ENCODE data around the gene METTL9. TPM values are rescaled to one million over a fixed set of nuclear protein-coding genes. Genes with fewer than 3 reads are reported as not detected.

Gene METTL9
- total and polyA plus RNA-seq, 2 experiments from 2014 or later: 72.5 to 152 TPM

DNA sequence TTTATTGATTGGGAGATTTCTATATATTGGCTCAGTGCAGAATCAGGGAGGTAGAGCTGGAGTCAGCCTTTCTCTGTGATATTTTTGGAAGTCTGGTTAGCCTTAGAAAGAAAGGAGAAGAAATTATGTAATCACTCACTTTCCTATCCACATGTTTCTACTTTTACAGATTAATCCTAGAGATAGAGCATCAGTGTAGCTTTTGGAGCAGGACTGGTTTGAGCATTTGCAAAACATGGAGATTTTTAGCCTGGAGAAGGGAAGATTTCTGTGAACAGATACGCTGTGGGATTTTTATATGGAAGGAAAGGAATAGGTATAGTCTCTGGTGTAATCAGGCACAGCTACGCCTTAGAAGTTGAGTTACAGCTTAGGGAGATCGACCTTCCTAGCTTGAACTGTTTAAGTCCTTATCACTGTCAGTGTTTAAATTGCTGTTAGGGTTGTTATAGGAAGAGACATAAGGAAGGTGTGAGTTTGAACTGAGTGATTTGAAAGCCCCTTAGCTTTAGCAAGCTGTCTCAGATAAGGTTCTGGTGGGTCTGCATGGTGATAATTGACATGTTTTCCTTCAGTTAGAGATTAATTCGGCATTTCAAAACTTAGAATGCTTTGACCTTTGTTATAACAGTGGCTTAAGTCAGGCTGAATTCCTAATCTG is 20.5 kb downstream of the METTL9 start (continued):
- TF ChIP-seq, protein P1, sequence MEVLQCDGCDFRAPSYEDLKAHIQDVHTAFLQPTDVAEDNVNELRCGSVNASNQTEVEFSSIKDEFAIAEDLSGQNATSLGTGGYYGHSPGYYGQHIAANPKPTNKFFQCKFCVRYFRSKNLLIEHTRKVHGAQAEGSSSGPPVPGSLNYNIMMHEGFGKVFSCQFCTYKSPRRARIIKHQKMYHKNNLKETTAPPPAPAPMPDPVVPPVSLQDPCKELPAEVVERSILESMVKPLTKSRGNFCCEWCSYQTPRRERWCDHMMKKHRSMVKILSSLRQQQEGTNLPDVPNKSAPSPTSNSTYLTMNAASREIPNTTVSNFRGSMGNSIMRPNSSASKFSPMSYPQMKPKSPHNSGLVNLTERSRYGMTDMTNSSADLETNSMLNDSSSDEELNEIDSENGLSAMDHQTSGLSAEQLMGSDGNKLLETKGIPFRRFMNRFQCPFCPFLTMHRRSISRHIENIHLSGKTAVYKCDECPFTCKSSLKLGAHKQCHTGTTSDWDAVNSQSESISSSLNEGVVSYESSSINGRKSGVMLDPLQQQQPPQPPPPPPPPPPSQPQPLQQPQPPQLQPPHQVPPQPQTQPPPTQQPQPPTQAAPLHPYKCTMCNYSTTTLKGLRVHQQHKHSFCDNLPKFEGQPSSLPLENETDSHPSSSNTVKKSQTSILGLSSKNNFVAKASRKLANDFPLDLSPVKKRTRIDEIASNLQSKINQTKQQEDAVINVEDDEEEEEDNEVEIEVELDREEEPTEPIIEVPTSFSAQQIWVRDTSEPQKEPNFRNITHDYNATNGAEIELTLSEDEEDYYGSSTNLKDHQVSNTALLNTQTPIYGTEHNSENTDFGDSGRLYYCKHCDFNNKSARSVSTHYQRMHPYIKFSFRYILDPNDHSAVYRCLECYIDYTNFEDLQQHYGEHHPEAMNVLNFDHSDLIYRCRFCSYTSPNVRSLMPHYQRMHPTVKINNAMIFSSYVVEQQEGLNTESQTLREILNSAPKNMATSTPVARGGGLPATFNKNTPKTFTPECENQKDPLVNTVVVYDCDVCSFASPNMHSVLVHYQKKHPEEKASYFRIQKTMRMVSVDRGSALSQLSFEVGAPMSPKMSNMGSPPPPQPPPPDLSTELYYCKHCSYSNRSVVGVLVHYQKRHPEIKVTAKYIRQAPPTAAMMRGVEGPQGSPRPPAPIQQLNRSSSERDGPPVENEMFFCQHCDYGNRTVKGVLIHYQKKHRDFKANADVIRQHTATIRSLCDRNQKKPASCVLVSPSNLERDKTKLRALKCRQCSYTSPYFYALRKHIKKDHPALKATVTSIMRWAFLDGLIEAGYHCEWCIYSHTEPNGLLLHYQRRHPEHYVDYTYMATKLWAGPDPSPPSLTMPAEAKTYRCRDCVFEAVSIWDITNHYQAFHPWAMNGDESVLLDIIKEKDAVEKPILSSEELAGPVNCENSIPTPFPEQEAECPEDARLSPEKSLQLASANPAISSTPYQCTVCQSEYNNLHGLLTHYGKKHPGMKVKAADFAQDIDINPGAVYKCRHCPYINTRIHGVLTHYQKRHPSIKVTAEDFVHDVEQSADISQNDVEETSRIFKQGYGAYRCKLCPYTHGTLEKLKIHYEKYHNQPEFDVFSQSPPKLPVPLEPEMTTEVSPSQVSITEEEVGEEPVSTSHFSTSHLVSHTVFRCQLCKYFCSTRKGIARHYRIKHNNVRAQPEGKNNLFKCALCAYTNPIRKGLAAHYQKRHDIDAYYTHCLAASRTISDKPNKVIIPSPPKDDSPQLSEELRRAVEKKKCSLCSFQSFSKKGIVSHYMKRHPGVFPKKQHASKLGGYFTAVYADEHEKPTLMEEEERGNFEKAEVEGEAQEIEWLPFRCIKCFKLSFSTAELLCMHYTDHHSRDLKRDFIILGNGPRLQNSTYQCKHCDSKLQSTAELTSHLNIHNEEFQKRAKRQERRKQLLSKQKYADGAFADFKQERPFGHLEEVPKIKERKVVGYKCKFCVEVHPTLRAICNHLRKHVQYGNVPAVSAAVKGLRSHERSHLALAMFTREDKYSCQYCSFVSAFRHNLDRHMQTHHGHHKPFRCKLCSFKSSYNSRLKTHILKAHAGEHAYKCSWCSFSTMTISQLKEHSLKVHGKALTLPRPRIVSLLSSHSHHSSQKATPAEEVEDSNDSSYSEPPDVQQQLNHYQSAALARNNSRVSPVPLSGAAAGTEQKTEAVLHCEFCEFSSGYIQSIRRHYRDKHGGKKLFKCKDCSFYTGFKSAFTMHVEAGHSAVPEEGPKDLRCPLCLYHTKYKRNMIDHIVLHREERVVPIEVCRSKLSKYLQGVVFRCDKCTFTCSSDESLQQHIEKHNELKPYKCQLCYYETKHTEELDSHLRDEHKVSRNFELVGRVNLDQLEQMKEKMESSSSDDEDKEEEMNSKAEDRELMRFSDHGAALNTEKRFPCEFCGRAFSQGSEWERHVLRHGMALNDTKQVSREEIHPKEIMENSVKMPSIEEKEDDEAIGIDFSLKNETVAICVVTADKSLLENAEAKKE (CRISPR knock-in tag; IDR thresholded peaks at IDR 0.05): no peak
- no peak for TF ChIP-seq EZH2 (IDR thresholded peaks at IDR 0.05; ENCODE audit: low read depth, unreplicated experiment)
- TF ChIP-seq, protein P2, sequence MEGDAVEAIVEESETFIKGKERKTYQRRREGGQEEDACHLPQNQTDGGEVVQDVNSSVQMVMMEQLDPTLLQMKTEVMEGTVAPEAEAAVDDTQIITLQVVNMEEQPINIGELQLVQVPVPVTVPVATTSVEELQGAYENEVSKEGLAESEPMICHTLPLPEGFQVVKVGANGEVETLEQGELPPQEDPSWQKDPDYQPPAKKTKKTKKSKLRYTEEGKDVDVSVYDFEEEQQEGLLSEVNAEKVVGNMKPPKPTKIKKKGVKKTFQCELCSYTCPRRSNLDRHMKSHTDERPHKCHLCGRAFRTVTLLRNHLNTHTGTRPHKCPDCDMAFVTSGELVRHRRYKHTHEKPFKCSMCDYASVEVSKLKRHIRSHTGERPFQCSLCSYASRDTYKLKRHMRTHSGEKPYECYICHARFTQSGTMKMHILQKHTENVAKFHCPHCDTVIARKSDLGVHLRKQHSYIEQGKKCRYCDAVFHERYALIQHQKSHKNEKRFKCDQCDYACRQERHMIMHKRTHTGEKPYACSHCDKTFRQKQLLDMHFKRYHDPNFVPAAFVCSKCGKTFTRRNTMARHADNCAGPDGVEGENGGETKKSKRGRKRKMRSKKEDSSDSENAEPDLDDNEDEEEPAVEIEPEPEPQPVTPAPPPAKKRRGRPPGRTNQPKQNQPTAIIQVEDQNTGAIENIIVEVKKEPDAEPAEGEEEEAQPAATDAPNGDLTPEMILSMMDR (conservative IDR thresholded peaks at IDR 0.05; ENCODE audit: low read depth in 2 of 2): no peak
- TF ChIP-seq ZNF114 (CRISPR knock-in tag; IDR thresholded peaks at IDR 0.05): no peak

DNA sequence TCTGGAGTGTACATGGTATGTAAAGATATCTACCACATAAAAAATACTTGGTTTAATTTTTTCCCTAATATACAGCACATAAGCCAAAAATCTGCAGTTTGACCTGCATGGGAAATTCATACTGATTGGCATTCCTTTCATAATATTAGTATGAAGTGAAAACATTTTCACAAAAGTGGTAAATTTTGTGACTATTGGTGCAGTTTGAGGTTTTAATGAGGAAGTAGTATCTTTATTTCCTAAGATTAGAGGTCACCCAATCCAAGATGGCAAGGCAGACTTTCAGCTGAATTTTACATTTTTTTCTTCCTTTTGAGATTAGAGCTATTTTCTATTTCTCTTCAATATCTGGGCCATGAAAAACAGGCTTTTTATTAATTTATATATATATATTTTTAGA is 21.2 kb downstream of the METTL9 start:
- Histone ChIP-seq H3F3A (replicated peaks; ENCODE audit: low read depth) (no peaks in the 10 kb centered on the region), H3K36me3 (ENCODE audit: insufficient read depth) (0 out of 2 replicates have a peak, but pooled peaks cover 5% of the 10 kb centered on the region), H3K4me1 (ENCODE audit: insufficient read depth) (no peaks in the 10 kb centered on the region), H3K27me3 (ENCODE audit: insufficient read depth) (no peaks in the 10 kb centered on the region), H3K4me2 (no peak overlapping the region), H4K20me1 (replicated peaks; ENCODE audit: insufficient read depth) (peaks cover 15% of the 10 kb centered on the region; the same call in 1 of the 2 replicates), H3K4me3 (no peak overlapping the region), H2AFZ (no peak overlapping the region), H3K9me2 (ENCODE audit: insufficient read depth) (no peaks in the 10 kb centered on the region), H3K27ac (ENCODE audit: low read depth) (no peak overlapping the region), H3K79me2 (replicated peaks; ENCODE audit: insufficient read depth) (peaks cover 27% of the 10 kb centered on the region)
- Mint-ChIP-seq H3K36me3 (ENCODE audit: low read depth) (peaks cover 30% of the 10 kb centered on the region), H3K9me3 (no peaks in the 10 kb centered on the region), H3K4me1 (no peaks in the 10 kb centered on the region), H3K27me3 (ENCODE audit: insufficient read depth, low read depth, poor library complexity) (peaks cover 2% of the 10 kb centered on the region), H3K27ac (no peak overlapping the region), H3K4me3 (no peak overlapping the region)
- no peak for ATAC-seq
- DNase-seq (ENCODE audit: low spot score): no peak
- TF ChIP-seq EZH2 (IDR thresholded peaks at IDR 0.05; ENCODE audit: low read depth, unreplicated experiment): no peak
- TF ChIP-seq STAT1 (IDR thresholded peaks at IDR 0.05; ENCODE audit: unreplicated experiment): no peak
- TF ChIP-seq, protein P3, sequence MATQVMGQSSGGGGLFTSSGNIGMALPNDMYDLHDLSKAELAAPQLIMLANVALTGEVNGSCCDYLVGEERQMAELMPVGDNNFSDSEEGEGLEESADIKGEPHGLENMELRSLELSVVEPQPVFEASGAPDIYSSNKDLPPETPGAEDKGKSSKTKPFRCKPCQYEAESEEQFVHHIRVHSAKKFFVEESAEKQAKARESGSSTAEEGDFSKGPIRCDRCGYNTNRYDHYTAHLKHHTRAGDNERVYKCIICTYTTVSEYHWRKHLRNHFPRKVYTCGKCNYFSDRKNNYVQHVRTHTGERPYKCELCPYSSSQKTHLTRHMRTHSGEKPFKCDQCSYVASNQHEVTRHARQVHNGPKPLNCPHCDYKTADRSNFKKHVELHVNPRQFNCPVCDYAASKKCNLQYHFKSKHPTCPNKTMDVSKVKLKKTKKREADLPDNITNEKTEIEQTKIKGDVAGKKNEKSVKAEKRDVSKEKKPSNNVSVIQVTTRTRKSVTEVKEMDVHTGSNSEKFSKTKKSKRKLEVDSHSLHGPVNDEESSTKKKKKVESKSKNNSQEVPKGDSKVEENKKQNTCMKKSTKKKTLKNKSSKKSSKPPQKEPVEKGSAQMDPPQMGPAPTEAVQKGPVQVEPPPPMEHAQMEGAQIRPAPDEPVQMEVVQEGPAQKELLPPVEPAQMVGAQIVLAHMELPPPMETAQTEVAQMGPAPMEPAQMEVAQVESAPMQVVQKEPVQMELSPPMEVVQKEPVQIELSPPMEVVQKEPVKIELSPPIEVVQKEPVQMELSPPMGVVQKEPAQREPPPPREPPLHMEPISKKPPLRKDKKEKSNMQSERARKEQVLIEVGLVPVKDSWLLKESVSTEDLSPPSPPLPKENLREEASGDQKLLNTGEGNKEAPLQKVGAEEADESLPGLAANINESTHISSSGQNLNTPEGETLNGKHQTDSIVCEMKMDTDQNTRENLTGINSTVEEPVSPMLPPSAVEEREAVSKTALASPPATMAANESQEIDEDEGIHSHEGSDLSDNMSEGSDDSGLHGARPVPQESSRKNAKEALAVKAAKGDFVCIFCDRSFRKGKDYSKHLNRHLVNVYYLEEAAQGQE (IDR thresholded peaks at IDR 0.05; ENCODE audit: unreplicated experiment): no peak
- TF ChIP-seq JUNB (IDR thresholded peaks at IDR 0.05; ENCODE audit: unreplicated experiment): no peak
- TF ChIP-seq ZNF331 (CRISPR knock-in tag; IDR thresholded peaks at IDR 0.05; ENCODE audit: low read depth): no peak
- TF ChIP-seq, protein P4, sequence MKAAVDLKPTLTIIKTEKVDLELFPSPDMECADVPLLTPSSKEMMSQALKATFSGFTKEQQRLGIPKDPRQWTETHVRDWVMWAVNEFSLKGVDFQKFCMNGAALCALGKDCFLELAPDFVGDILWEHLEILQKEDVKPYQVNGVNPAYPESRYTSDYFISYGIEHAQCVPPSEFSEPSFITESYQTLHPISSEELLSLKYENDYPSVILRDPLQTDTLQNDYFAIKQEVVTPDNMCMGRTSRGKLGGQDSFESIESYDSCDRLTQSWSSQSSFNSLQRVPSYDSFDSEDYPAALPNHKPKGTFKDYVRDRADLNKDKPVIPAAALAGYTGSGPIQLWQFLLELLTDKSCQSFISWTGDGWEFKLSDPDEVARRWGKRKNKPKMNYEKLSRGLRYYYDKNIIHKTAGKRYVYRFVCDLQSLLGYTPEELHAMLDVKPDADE (IDR thresholded peaks at IDR 0.05): no peak
- no peak for TF ChIP-seq CREB1 (CRISPR knock-in tag; IDR thresholded peaks at IDR 0.05; ENCODE audit: low read depth)

Measured in GM23338 (cell line).